Ovary (tissue), 3 donors: ENCODE data around the gene PCDHA10.

Experiments used
- CTCF ChIP-seq, 3 donors: fragments of 450-650 bp in 2 of 3; fragments of 200-600 bp in 1 of 3; IDR thresholded peaks; one replicate each; pipeline versions ENCODE4 v1.5.1 to v1.8.0; 2016 to 2022; ENCODE audit warnings: antibody characterized with exemption in 3 of 3, mild to moderate bottlenecking in 1 of 3
- EP300 ChIP-seq: sonication (generic); formaldehyde crosslinking; IDR thresholded peaks from one replicate; pipeline ENCODE4 v1.6.1; 2017; ENCODE audit warnings: antibody characterized with exemption
- donor health status: DM: no; HTN: no; CAD: no.

- TF ChIP-seq CTCF (IDR thresholded peaks at IDR 0.05) (no peak), EP300 (no peak)
Measured at GRCh38 chr5:140870221-140871201, 14.8 kb downstream of the PCDHA10 start.
